Effector CD4-positive, alpha-beta T cell (primary cell): ENCODE data around the gene ACTR2.
"Not testable (repeated sequence)": the region's sequence is repeated elsewhere in the genome, so short reads cannot be mapped to it uniquely, and the experiment has no call there.

Experiments
- DNase-seq: peaks from one replicate; pipeline ENCODE4 v3.0.0-alpha.2; 2020

Gene ACTR2

GRCh38 chr2:65231121-65231520 lies 3.5 kb downstream of the ACTR2 start:
- no peak for DNase-seq

- DNase-seq = no peak
Observed at GRCh38 chr2:65231892-65232477, 4.4 kb downstream of the ACTR2 start.

GRCh38 chr2:65232636-65233035 lies 5.0 kb downstream of the ACTR2 start:
- DNase-seq = no peak

GRCh38 chr2:65240657-65241056 lies 13.0 kb downstream of the ACTR2 start:
- DNase-seq = no peak

GRCh38 chr2:65244452-65244851 lies 16.8 kb downstream of the ACTR2 start:
- DNase-seq = not testable (repeated sequence)

- DNase-seq = no peak
Observed at GRCh38 chr2:65252640-65253039, 25.0 kb downstream of the ACTR2 start.

- DNase-seq = no peak
Observed at GRCh38 chr2:65255356-65255755, 27.7 kb downstream of the ACTR2 start.

GRCh38 chr2:65256054-65256453 lies 28.4 kb downstream of the ACTR2 start:
- DNase-seq = no peak

GRCh38 chr2:65257866-65258265 lies 30.2 kb downstream of the ACTR2 start:
- not testable (repeated sequence) for DNase-seq

GRCh38 chr2:65261676-65262075 lies 34.0 kb downstream of the ACTR2 start:
- DNase-seq = no peak

- DNase-seq = no peak
Observed at GRCh38 chr2:65263262-65263661, 35.6 kb downstream of the ACTR2 start.

- DNase-seq = no peak
Observed at GRCh38 chr2:65263986-65264385, 36.4 kb downstream of the ACTR2 start.

- no peak for DNase-seq
Observed at GRCh38 chr2:65264821-65265670, 37.4 kb downstream of the ACTR2 start.

- DNase-seq = no peak
Observed at GRCh38 chr2:65265671-65266045, 38.0 kb downstream of the ACTR2 start.

GRCh38 chr2:65267008-65267407 lies 39.4 kb downstream of the ACTR2 start:
- no peak for DNase-seq

- no peak for DNase-seq
Observed at GRCh38 chr2:65268957-65269356, 41.3 kb downstream of the ACTR2 start.

- DNase-seq = no peak
Observed at GRCh38 chr2:65273344-65273743, 45.7 kb downstream of the ACTR2 start.

- DNase-seq = no peak
Observed at GRCh38 chr2:65275141-65275915, 47.7 kb downstream of the ACTR2 start.

GRCh38 chr2:65276609-65277008 lies 49.0 kb downstream of the ACTR2 start:
- DNase-seq = no peak

GRCh38 chr2:65277118-65277517 lies 49.5 kb downstream of the ACTR2 start:
- no peak for DNase-seq

- no peak for DNase-seq
Observed at GRCh38 chr2:65277791-65278483, 50.3 kb downstream of the ACTR2 start.

- DNase-seq = no peak
Observed at GRCh38 chr2:65278531-65278981, 50.9 kb downstream of the ACTR2 start.

GRCh38 chr2:65279756-65280155 lies 52.1 kb downstream of the ACTR2 start:
- DNase-seq = no peak
